Activated CD8-positive, alpha-beta T cell treated with anti-CD3 and anti-CD28 coated beads for 36 hours (primary cell): Measurements from ENCODE around the gene NBAS. TPM values are rescaled to one million over a fixed set of nuclear protein-coding genes. Genes with fewer than 3 reads are reported as not detected.

Source experiments
- ATAC-seq: fragments of 200-7000 bp; cut with Tn5 transposase; one replicate; pipeline ENCODE4 v1.10.0; 2021; ENCODE audit warnings: mild to moderate bottlenecking, moderate library complexity
- CTCF ChIA-PET: fragments of 350-600 bp; sonication (Branson Sonifier 250); formaldehyde crosslinking; loops from one replicate; lab custom pipeline; 2021; ENCODE audit warnings: antibody characterized with exemption; lab: Charles Lee
- POLR2A ChIA-PET: fragments of 350-600 bp; sonication (Branson Sonifier 250); formaldehyde crosslinking; loops from one replicate; lab custom pipeline; 2021; ENCODE audit warnings: antibody characterized with exemption; lab: Charles Lee
- DNase-seq: peaks from one replicate; pipeline ENCODE4 v3.0.0-alpha.2; 2020
- H3K27ac Mint-ChIP-seq: one replicate; pipeline ENCODE4 v1.8.0; 2021; ENCODE audit warnings: mild to moderate bottlenecking, mixed read lengths
- H3K27me3 Mint-ChIP-seq: one replicate; pipeline ENCODE4 v1.8.0; 2021; ENCODE audit warnings: mixed read lengths
- H3K36me3 Mint-ChIP-seq: one replicate; pipeline ENCODE4 v1.8.0; 2021; ENCODE audit warnings: low read depth, mixed read lengths
- H3K4me1 Mint-ChIP-seq: one replicate; pipeline ENCODE4 v1.8.0; 2021; ENCODE audit warnings: low read depth, mixed read lengths
- H3K4me3 Mint-ChIP-seq: one replicate; pipeline ENCODE4 v1.8.0; 2021; ENCODE audit warnings: mild to moderate bottlenecking, moderate library complexity, mixed read lengths
- H3K9me3 Mint-ChIP-seq: one replicate; pipeline ENCODE4 v1.8.0; 2021; ENCODE audit warnings: mixed read lengths
- CTCF ChIP-seq: fragments of 200-600 bp; IDR thresholded peaks from one replicate; pipeline ENCODE4 v1.8.0; 2022; ENCODE audit warnings: antibody characterized with exemption, mild to moderate bottlenecking
- intact Hi-C: fragments of 100-400 bp; cut with micrococcal nuclease; formaldehyde crosslinking; loops from one replicate; pipeline ENCODE4 v1.10.0; 2022
- total RNA-seq, 2 experiments: library from RNA; stranded (reverse); gene quantifications; one replicate each; pipeline ENCODE4 v1.2.3, GENCODE V29; 2021

NBAS gene
- total RNA-seq, 2 experiments from 2014 or later: 40.9 to 41.9 TPM

- intact Hi-C loops: no loop called here
- H3K36me3 Mint-ChIP-seq: peaks cover 9% of the 10 kb centered on the region
- H3K4me1 Mint-ChIP-seq: no peaks in the 10 kb centered on the region
- H3K9me3 Mint-ChIP-seq: no peaks in the 10 kb centered on the region
- no peak overlapping the region for H3K4me3 Mint-ChIP-seq
- ChIA-PET POLR2A (no interaction called here), CTCF (no interaction called here)
- DNase-seq (no peak), ATAC-seq (no peak)
- no peak overlapping the region for H3K27ac Mint-ChIP-seq
- no peak for TF ChIP-seq CTCF
- H3K27me3 Mint-ChIP-seq: no peaks in the 10 kb centered on the region
These were observed 125.7 kb downstream of the NBAS start for GRCh38 chr2:15435474-15435873.

- Mint-ChIP-seq H3K9me3 (no peaks in the 10 kb centered on the region), H3K4me1 (no peaks in the 10 kb centered on the region), H3K27ac (no peak overlapping the region), H3K27me3 (no peaks in the 10 kb centered on the region), H3K4me3 (no peak overlapping the region), H3K36me3 (peaks cover 6% of the 10 kb centered on the region)
- ChIA-PET POLR2A (no interaction called here), CTCF (interaction anchor here (1.1 kb wide), 1 partner anchor 32 kb away, joined by 3 read pairs; no protein-coding TSS in a partner anchor)
- no peak for TF ChIP-seq CTCF
- DNase-seq (no peak), ATAC-seq (no peak)
- intact Hi-C loops: no loop called here
These were observed 128.4 kb downstream of the NBAS start for GRCh38 chr2:15432642-15433256.

- Mint-ChIP-seq H3K36me3 (peaks cover 9% of the 10 kb centered on the region), H3K4me3 (no peak overlapping the region), H3K9me3 (no peaks in the 10 kb centered on the region), H3K27me3 (no peaks in the 10 kb centered on the region), H3K27ac (no peak overlapping the region), H3K4me1 (no peaks in the 10 kb centered on the region)
- ChIA-PET CTCF (no interaction called here), POLR2A (no interaction called here)
- no peak for ATAC-seq
- no peak for TF ChIP-seq CTCF
- intact Hi-C loops: no loop called here
- no peak for DNase-seq
These were observed 132.1 kb downstream of the NBAS start for GRCh38 chr2:15429032-15429431.

- no peak for TF ChIP-seq CTCF
- POLR2A ChIA-PET: no interaction called here
These were observed 133.1 kb downstream of the NBAS start for GRCh38 chr2:15427987-15428386.

GRCh38 chr2:15426606-15427005, 134.5 kb downstream of the NBAS start:
- Mint-ChIP-seq H3K36me3 (peaks cover 15% of the 10 kb centered on the region), H3K4me3 (no peak overlapping the region), H3K27ac (no peak overlapping the region), H3K9me3 (no peaks in the 10 kb centered on the region), H3K4me1 (no peaks in the 10 kb centered on the region), H3K27me3 (no peaks in the 10 kb centered on the region)
- no peak for TF ChIP-seq CTCF
- intact Hi-C loops: no loop called here
- ATAC-seq: no peak
- no peak for DNase-seq
- ChIA-PET CTCF (interaction anchor here (0.7 kb wide), 1 partner anchor 42 kb away, joined by 3 read pairs; no protein-coding TSS in a partner anchor), POLR2A (no interaction called here)

More at GRCh38 chr2:15427987-15428386, 133.1 kb downstream of the NBAS start:
- Mint-ChIP-seq H3K27me3 (no peaks in the 10 kb centered on the region), H3K36me3 (peaks cover 13% of the 10 kb centered on the region), H3K4me1 (no peaks in the 10 kb centered on the region), H3K9me3 (no peaks in the 10 kb centered on the region), H3K27ac (no peak overlapping the region), H3K4me3 (no peak overlapping the region)
- ATAC-seq: no peak
- CTCF ChIA-PET: no interaction called here
- intact Hi-C loops: no loop called here
- no peak for DNase-seq
